Neural progenitor cell (in vitro differentiated cells): ENCODE results near the gene TUSC1.
"Not testable (repeated sequence)": the region's sequence is repeated elsewhere in the genome, so short reads cannot be mapped to it uniquely, and the experiment has no call there.

Source experiments
- CTCF ChIP-seq: fragments of 200-600 bp; sonication (generic); IDR thresholded peaks from 2 replicates; pipeline ENCODE4 v1.5.1; 2017; ENCODE audit warnings: antibody characterized with exemption, mild to moderate bottlenecking
- EZH2 ChIP-seq: fragments of 200-600 bp; sonication (generic); IDR thresholded peaks from 2 replicates; pipeline ENCODE4 v1.6.1; 2017; ENCODE audit warnings: antibody characterized with exemption, mild to moderate bottlenecking, moderate library complexity

- not testable (repeated sequence) for TF ChIP-seq EZH2, CTCF
These were observed 22.7 kb upstream of the TUSC1 start for GRCh38 chr9:25700899-25701298.
